Thyroid gland (tissue), 4 donors: ENCODE measurements around the gene IRAG1.

Experiments used
- CTCF ChIP-seq, 6 experiments: fragments of 200-600 bp in 3 of 6; fragments of 450-650 bp in 3 of 6; sonication (generic) in 3 of 6; IDR thresholded peaks; one replicate each; pipeline ENCODE4 v1.5.1; 2016 to 2019; ENCODE audit warnings: antibody characterized with exemption in 6 of 6, mild to moderate bottlenecking in 2 of 6, inconsistent platforms in 1 of 6, moderate library complexity in 1 of 6
- POLR2A ChIP-seq, 2 donors: fragments of 450-650 bp; IDR thresholded peaks; one replicate each; pipeline ENCODE4 v1.6.1; 2017; ENCODE audit warnings: antibody characterized with exemption in 2 of 2, mild to moderate bottlenecking in 2 of 2, moderate library complexity in 1 of 2

- TF ChIP-seq CTCF (IDR thresholded peaks at IDR 0.05) (no peak), POLR2A (IDR thresholded peaks at IDR 0.05) (no peak)
Observed at GRCh38 chr11:10670099-10670498, 23.5 kb downstream of the IRAG1 start.
